ENCODE results near the gene ARFGEF3. TPM values are rescaled to one million over a fixed set of nuclear protein-coding genes. Genes with fewer than 3 reads are reported as not detected.

Gene ARFGEF3
- total and polyA plus RNA-seq, 2 donors (not counting 1 experiment from before 2014, with no cell fraction given), result under 0.01 to 0.14 TPM

GRCh38 chr6:138182939-138183789 is 21.4 kb downstream of the ARFGEF3 start:
- TF ChIP-seq EZH2 (IDR thresholded peaks at IDR 0.05; ENCODE audit: low read length, missing control alignments) (no peak), CTCF (conservative IDR thresholded peaks at IDR 0.05 in 1 of 2, IDR thresholded peaks at IDR 0.05 in 1 of 2; ENCODE audit: low read depth in 1 of 2, low read length in 2 of 2) (no peak)
- no peak overlapping the region for H3K9ac ChIP-seq (ENCODE audit: insufficient read depth, low read length)
- no peaks in the 10 kb centered on the region for H4K20me1 ChIP-seq (ENCODE audit: control insufficient read depth, extremely low read depth, insufficient read depth, low read length)
- no peaks in the 10 kb centered on the region for H3K79me2 ChIP-seq (ENCODE audit: control insufficient read depth, insufficient read depth, low read length)
- no peak overlapping the region for H3K4me2 ChIP-seq (ENCODE audit: extremely low read depth, insufficient read depth, low read length)
- H3K9me3 ChIP-seq (ENCODE audit: control insufficient read depth, insufficient read depth, low read depth, low read length), result no peaks in the 10 kb centered on the region
- H3K36me3 ChIP-seq (ENCODE audit: control insufficient read depth, insufficient read depth, low read length), result no peaks in the 10 kb centered on the region
- peaks cover 3% of the 10 kb centered on the region for H3K27me3 ChIP-seq (ENCODE audit: control insufficient read depth, insufficient read depth, low read length)
- no peak overlapping the region for H3K27ac ChIP-seq (ENCODE audit: insufficient read depth, low read length)
- no peak for DNase-seq (ENCODE audit: low read depth in 2 of 2)
- no peaks in the 10 kb centered on the region for H3K4me1 ChIP-seq (ENCODE audit: control insufficient read depth, extremely low read depth, insufficient read depth, low read length)
- H2AFZ ChIP-seq (ENCODE audit: low read length), result no peak overlapping the region
- H3K4me3 ChIP-seq (replicated peaks in 1 of 4; ENCODE audit: control extremely low read depth in 1 of 4, insufficient read depth in 1 of 4, low read depth in 3 of 4, low read length in 4 of 4), result no peak overlapping the region

DNA sequence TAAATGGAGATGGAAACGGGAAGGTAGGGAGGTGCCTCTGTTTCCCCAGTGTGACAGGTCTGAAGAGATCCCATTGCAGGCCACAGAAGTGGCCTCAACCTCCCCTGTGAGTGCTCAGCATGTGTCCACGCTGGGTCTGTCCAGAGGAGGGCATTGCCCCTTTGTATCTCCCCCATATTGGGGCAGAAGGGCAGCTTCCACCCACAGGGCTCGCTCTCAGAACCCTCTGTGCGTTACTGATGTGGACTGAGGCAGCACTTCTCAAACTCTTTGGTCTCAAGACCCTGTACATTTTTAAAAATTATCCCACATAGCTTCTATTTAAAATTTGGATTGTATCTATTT is 22.0 kb downstream of the ARFGEF3 start:
- TF ChIP-seq EZH2 (IDR thresholded peaks at IDR 0.05; ENCODE audit: low read length, missing control alignments) (no peak), CTCF (conservative IDR thresholded peaks at IDR 0.05 in 1 of 2, IDR thresholded peaks at IDR 0.05 in 1 of 2; ENCODE audit: low read depth in 1 of 2, low read length in 2 of 2) (no peak)
- Histone ChIP-seq H3K4me3 (replicated peaks in 1 of 4; ENCODE audit: control extremely low read depth in 1 of 4, insufficient read depth in 1 of 4, low read depth in 3 of 4, low read length in 4 of 4) (no peak overlapping the region), H4K20me1 (ENCODE audit: control insufficient read depth, extremely low read depth, insufficient read depth, low read length) (no peaks in the 10 kb centered on the region), H3K27me3 (ENCODE audit: control insufficient read depth, insufficient read depth, low read length) (peaks cover 3% of the 10 kb centered on the region), H3K4me2 (ENCODE audit: extremely low read depth, insufficient read depth, low read length) (no peak overlapping the region), H3K4me1 (ENCODE audit: control insufficient read depth, extremely low read depth, insufficient read depth, low read length) (no peaks in the 10 kb centered on the region), H3K36me3 (ENCODE audit: control insufficient read depth, insufficient read depth, low read length) (no peaks in the 10 kb centered on the region), H3K9ac (ENCODE audit: insufficient read depth, low read length) (no peak overlapping the region), H3K79me2 (ENCODE audit: control insufficient read depth, insufficient read depth, low read length) (no peaks in the 10 kb centered on the region), H2AFZ (ENCODE audit: low read length) (no peak overlapping the region), H3K9me3 (ENCODE audit: control insufficient read depth, insufficient read depth, low read depth, low read length) (no peaks in the 10 kb centered on the region), H3K27ac (ENCODE audit: insufficient read depth, low read length) (no peak overlapping the region)
- no peak for DNase-seq (ENCODE audit: low read depth in 2 of 2)

DNA sequence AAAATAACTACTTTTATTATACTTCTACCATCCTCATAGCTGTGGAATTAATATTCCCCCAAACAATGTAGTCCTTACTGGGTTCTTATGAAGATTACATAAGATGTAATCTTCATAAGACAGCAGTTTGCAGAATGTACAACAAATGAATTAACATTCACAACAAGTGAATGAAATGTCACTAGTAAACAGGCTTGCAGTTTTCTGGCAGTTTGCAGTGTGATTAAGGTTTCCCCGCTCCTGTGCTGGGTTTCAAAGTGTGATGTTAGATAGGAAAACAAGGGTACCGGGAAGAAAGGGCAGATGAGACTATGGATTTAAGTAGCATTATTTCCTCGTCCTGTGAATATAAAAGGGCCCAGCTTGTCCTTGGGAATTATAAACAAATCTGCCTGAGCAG is 22.5 kb downstream of the ARFGEF3 start:
- no peak overlapping the region for H3K4me2 ChIP-seq (ENCODE audit: extremely low read depth, insufficient read depth, low read length)
- H3K27me3 ChIP-seq (ENCODE audit: control insufficient read depth, insufficient read depth, low read length), result peaks cover 3% of the 10 kb centered on the region
- H4K20me1 ChIP-seq (ENCODE audit: control insufficient read depth, extremely low read depth, insufficient read depth, low read length), result no peaks in the 10 kb centered on the region
- no peak overlapping the region for H2AFZ ChIP-seq (ENCODE audit: low read length)
- H3K27ac ChIP-seq (ENCODE audit: insufficient read depth, low read length), result no peak overlapping the region
- no peaks in the 10 kb centered on the region for H3K79me2 ChIP-seq (ENCODE audit: control insufficient read depth, insufficient read depth, low read length)
- H3K9ac ChIP-seq (ENCODE audit: insufficient read depth, low read length), result no peak overlapping the region
- no peaks in the 10 kb centered on the region for H3K9me3 ChIP-seq (ENCODE audit: control insufficient read depth, insufficient read depth, low read depth, low read length)
- H3K36me3 ChIP-seq (ENCODE audit: control insufficient read depth, insufficient read depth, low read length), result no peaks in the 10 kb centered on the region
- no peak overlapping the region for H3K4me3 ChIP-seq (replicated peaks in 1 of 4; ENCODE audit: control extremely low read depth in 1 of 4, insufficient read depth in 1 of 4, low read depth in 3 of 4, low read length in 4 of 4)
- no peak for DNase-seq (ENCODE audit: low read depth in 2 of 2)
- TF ChIP-seq CTCF (conservative IDR thresholded peaks at IDR 0.05 in 1 of 2, IDR thresholded peaks at IDR 0.05 in 1 of 2; ENCODE audit: low read depth in 1 of 2, low read length in 2 of 2) (no peak), EZH2 (IDR thresholded peaks at IDR 0.05; ENCODE audit: low read length, missing control alignments) (no peak)
- no peaks in the 10 kb centered on the region for H3K4me1 ChIP-seq (ENCODE audit: control insufficient read depth, extremely low read depth, insufficient read depth, low read length)
